Uterus (tissue), 4 donors: ENCODE measurements around the gene MEF2C. TPM values are rescaled to one million over a fixed set of nuclear protein-coding genes. Genes with fewer than 3 reads are reported as not detected.
A peak's percentile ranks its signal among the peaks of the same experiment; 100 is the strongest.

Source experiments
- DNase-seq, 2 donors: peaks; one replicate each; pipeline ENCODE4 v3.0.0-alpha.2; 2019 to 2020
- H3K27ac ChIP-seq, 2 donors: fragments of 200-600 bp; sonication (generic); 1 replicate in 1 of 2; 2 replicates in 1 of 2; pipeline ENCODE4 v1.5.1; 2016 to 2018
- H3K27me3 ChIP-seq, 2 donors: fragments of 200-600 bp; sonication (generic); one replicate each; pipeline ENCODE4 v1.5.1; 2018 to 2019; ENCODE audit warnings: control low read depth in 1 of 2
- H3K36me3 ChIP-seq, 2 donors: fragments of 200-600 bp; sonication (generic); one replicate each; pipeline ENCODE4 v1.5.1; 2019; ENCODE audit warnings: control low read depth in 1 of 2
- H3K4me1 ChIP-seq, 2 donors: fragments of 200-600 bp; sonication (generic); one replicate each; pipeline ENCODE4 v1.5.1; 2018 to 2019; ENCODE audit warnings: control low read depth in 1 of 2
- H3K4me3 ChIP-seq, 2 donors: fragments of 200-600 bp; sonication (generic); 1 replicate in 1 of 2; 2 replicates in 1 of 2; pipeline ENCODE4 v1.5.1; 2018 to 2019; ENCODE audit warnings: mild to moderate bottlenecking in 1 of 2
- H3K9me3 ChIP-seq, 2 donors: fragments of 200-600 bp; sonication (generic); one replicate each; pipeline ENCODE4 v1.5.1; 2019; ENCODE audit warnings: control low read depth in 1 of 2
- POLR2A ChIP-seq, 2 donors: fragments of 450-650 bp; IDR thresholded peaks; one replicate each; pipeline ENCODE4 v1.6.1; 2016; ENCODE audit warnings: antibody characterized with exemption in 2 of 2, mild to moderate bottlenecking in 1 of 2, moderate library complexity in 1 of 2
- intact Hi-C: fragments of 100-400 bp; cut with DNase I; formaldehyde crosslinking; loops from one replicate; pipeline ENCODE4 v1.15.1; 2023; ENCODE audit warnings: low total_unique reads
- total RNA-seq, 4 donors: library from RNA; depleted of rRNA in 3 of 4; stranded (reverse); fragments of >200 nt in 3 of 4; gene quantifications; one replicate each; pipeline versions ENCODE4 v1.1.0 to v1.2.4, GENCODE V29; 2014 to 2023
- TF ChIP-seq, protein P1 (sequence below), 4 experiments: fragments of 200-600 bp in 2 of 4; fragments of 450-650 bp in 2 of 4; sonication (generic) in 2 of 4; IDR thresholded peaks; one replicate each; pipeline ENCODE4 v1.5.1; 2016 to 2019; ENCODE audit warnings: antibody characterized with exemption in 4 of 4, mild to moderate bottlenecking in 2 of 4, moderate library complexity in 1 of 4
- donor health status: DM: yes; HTN: yes; CAD: no.

Gene MEF2C
- total RNA-seq, 4 donors from 2014 or later: 30.3 to 134 (median 70.3) TPM

DNA sequence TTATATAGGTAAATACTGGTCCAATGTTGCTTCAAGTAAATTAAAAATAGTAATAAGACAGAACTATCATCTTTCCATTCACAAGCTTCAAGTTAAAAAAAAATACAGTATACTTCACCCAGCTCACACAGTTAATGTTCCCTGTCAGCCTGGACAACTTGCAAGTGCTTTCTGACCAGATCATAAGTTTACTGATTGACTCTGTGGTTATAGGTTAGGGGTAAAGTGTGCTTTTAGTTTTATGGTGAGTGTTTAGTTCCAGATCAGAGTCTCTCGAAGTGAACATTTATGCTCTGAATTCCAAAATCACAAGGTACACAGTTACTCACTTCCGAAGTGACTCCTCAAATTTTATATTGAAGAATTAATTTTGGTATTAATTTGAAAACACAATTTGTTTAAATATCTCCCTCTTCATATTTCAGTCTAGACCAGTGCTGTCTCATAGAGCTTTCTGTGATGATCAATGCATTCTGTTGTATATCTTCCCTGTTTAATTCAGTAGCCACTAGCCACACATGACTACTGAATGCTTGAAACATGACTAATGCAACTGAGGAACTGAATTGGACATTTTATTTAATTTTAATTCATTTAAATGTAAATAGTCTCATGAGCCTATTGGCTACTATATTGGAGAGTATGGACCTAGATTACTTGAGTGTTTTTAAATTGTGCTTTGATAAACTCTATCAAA lies 90.7 kb downstream of the MEF2C start:
- no peaks in the 10 kb centered on the region for H3K9me3 ChIP-seq
- TF ChIP-seq, protein P1, sequence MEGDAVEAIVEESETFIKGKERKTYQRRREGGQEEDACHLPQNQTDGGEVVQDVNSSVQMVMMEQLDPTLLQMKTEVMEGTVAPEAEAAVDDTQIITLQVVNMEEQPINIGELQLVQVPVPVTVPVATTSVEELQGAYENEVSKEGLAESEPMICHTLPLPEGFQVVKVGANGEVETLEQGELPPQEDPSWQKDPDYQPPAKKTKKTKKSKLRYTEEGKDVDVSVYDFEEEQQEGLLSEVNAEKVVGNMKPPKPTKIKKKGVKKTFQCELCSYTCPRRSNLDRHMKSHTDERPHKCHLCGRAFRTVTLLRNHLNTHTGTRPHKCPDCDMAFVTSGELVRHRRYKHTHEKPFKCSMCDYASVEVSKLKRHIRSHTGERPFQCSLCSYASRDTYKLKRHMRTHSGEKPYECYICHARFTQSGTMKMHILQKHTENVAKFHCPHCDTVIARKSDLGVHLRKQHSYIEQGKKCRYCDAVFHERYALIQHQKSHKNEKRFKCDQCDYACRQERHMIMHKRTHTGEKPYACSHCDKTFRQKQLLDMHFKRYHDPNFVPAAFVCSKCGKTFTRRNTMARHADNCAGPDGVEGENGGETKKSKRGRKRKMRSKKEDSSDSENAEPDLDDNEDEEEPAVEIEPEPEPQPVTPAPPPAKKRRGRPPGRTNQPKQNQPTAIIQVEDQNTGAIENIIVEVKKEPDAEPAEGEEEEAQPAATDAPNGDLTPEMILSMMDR (IDR thresholded peaks at IDR 0.05): no peak
- no peak for TF ChIP-seq POLR2A (IDR thresholded peaks at IDR 0.05)
- H3K4me3 ChIP-seq: no peak overlapping the region
- H3K4me1 ChIP-seq: no peaks in the 10 kb centered on the region
- intact Hi-C loops: no loop called here
- H3K36me3 ChIP-seq: no peaks in the 10 kb centered on the region
- no peak overlapping the region for H3K27ac ChIP-seq
- DNase-seq: no peak
- no peaks in the 10 kb centered on the region for H3K27me3 ChIP-seq

DNA sequence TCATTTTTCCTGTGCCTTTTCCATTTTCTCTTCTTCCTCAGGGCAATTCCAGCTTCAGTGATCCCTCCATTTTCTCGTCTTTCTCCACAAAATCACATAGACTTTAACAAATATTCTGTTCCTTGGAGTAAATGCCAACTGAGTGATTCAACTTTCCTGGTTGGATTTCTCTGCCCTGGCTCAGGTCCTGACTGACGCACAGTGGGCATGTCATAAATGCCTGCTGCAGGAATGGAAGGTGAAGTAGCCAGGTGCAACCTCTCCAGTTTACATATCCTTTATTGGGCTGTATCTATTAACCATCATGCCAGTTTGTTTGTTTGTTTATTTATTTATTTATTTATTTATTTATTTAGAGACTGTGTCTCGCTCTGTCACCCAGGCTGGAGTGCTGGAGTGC lies 95.1 kb downstream of the MEF2C start:
- H3K27ac ChIP-seq: peak overlapping the region; percentile 19 to 94
- TF ChIP-seq, protein P1 (IDR thresholded peaks at IDR 0.05): no peak
- no peak for TF ChIP-seq POLR2A (IDR thresholded peaks at IDR 0.05)
- peaks cover 0 to 10% of the 10 kb centered on the region in 2 donors for H3K4me1 ChIP-seq
- H3K27me3 ChIP-seq: no peaks in the 10 kb centered on the region
- H3K9me3 ChIP-seq: no peaks in the 10 kb centered on the region
- H3K36me3 ChIP-seq: no peaks in the 10 kb centered on the region
- no peak overlapping the region for H3K4me3 ChIP-seq
- DNase-seq: no peak
- intact Hi-C loops: no loop called here

DNA sequence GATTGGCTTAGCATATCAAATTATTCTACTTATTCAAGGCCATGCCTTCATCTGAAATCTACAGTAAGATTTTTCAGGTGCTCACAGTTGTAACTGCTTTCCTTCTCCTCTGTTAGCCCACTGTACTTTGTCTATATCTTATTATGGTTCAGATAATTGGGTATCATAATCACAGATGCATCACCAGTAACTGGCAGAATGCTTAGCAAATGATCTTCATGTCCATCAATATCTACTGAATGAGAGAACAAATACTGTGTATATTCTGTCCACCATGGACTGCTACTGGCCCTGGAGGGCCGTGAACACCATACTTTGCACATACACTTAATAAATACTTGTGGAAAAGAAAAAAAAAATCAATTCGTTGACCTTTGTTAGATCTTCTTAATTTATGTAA lies 96.2 kb downstream of the MEF2C start:
- intact Hi-C loops: no loop called here
- Histone ChIP-seq H3K36me3 (no peaks in the 10 kb centered on the region), H3K27me3 (no peaks in the 10 kb centered on the region), H3K4me3 (no peak overlapping the region), H3K27ac (peak overlapping the region; percentile 85 to 94), H3K9me3 (no peaks in the 10 kb centered on the region), H3K4me1 (peaks cover 0 to 10% of the 10 kb centered on the region in 2 donors)
- no peak for DNase-seq
- TF ChIP-seq, protein P1 (IDR thresholded peaks at IDR 0.05): no peak

DNA sequence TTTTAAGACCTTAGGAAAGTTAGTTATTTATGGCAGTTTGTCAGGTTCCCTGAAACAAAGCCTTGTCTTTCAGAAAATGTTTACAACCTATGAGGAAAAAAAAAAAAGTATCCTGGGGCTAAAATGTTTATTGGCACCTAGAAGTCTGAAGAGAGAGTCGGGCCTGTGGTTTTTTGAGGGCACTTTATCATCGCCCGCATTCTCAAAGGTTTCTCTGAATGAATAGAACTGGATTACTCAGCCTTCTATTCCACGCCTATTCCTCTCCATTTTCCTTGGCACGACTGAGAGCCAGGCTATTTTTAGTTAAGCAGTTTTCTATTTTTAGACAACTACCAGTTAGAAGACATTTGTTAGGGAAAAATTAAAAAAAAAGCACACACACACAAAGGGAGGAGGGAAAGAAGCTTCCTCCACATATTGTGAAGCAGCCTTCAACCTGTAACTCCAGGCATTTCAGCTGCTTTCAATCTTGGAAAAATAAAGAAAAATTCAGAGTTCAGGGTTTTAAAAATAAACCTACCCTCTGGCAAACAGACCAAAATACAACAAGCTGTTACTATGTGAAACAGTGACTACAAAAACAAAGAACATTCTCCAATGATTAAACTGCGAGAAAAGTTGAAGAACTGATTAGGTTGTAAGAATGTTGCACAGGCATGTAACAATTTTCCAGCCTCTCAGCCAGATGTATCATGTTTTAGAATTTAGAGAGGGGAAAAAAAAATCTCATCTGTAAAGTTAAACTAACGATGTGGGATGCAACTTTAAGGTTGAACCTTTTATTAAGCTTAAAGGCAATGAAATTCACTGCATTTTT lies 97.0 kb downstream of the MEF2C start:
- H3K4me3 ChIP-seq: peak overlapping the region in 1 of 2 donors; percentile 3
- DNase-seq: peak; percentile 28 to 70

More for the DNA sequence above, 97.0 kb downstream of the MEF2C start:
- peaks cover 0 to 10% of the 10 kb centered on the region in 2 donors for H3K4me1 ChIP-seq
- no peaks in the 10 kb centered on the region for H3K9me3 ChIP-seq
- H3K27ac ChIP-seq: peak overlapping the region; percentile 85 to 94
- intact Hi-C loops: no loop called here
- TF ChIP-seq POLR2A (IDR thresholded peaks at IDR 0.05): no peak
- TF ChIP-seq, protein P1 (IDR thresholded peaks at IDR 0.05): no peak
- H3K27me3 ChIP-seq: no peaks in the 10 kb centered on the region
- H3K36me3 ChIP-seq: no peaks in the 10 kb centered on the region
